HepG2 (cell line): ENCODE data around the gene GRK6.

ENCODE experiments used
- ATF2 ChIP-seq: sonication (generic); formaldehyde crosslinking; IDR thresholded peaks from 2 replicates; pipeline ENCODE4 v1.4.0; 2020; ENCODE audit warnings: missing genetic modification reagents
- BCLAF1 ChIP-seq: fragments of 450-650 bp; IDR thresholded peaks from 2 replicates; pipeline ENCODE4 v1.6.1; 2017; ENCODE audit warnings: mild to moderate bottlenecking
- CBFB ChIP-seq: sonication (generic); formaldehyde crosslinking; IDR thresholded peaks from 2 replicates; pipeline ENCODE4 v1.4.0; 2020; ENCODE audit warnings: missing genetic modification reagents
- CEBPB ChIP-seq: IDR thresholded peaks from 2 replicates; pipeline ENCODE4 v1.6.1; 2011; ENCODE audit warnings: low read depth, low read length, improper control_type of control experiment, borderline replicate concordance
- CTCF ChIP-seq: sonication (generic); formaldehyde crosslinking; IDR thresholded peaks from 2 replicates; pipeline ENCODE4 v1.5.0; 2020; ENCODE audit warnings: mild to moderate bottlenecking, missing genetic modification reagents, moderate library complexity
- GLI4 ChIP-seq: sonication (generic); formaldehyde crosslinking; IDR thresholded peaks from 2 replicates; pipeline ENCODE4 v1.5.1; 2020; ENCODE audit warnings: missing genetic modification reagents, mild to moderate bottlenecking, moderate library complexity, borderline replicate concordance
- HNRNPH1 ChIP-seq: fragments of 200-400 bp; formaldehyde crosslinking; optimal IDR thresholded peaks from 2 replicates; pipeline ENCODE3; 2017; ENCODE audit warnings: mild to moderate bottlenecking, low read depth, low read length
- NR2F2 ChIP-seq: IDR thresholded peaks from 2 replicates; pipeline ENCODE4 v1.6.1; 2012; ENCODE audit warnings: low read depth, inconsistent platforms, borderline replicate concordance
- RNF2 ChIP-seq: fragments of 450-650 bp; conservative IDR thresholded peaks from 2 replicates; pipeline ENCODE4 v1.6.1; 2016; ENCODE audit warnings: low read depth
- ZBTB10 ChIP-seq: sonication (generic); formaldehyde crosslinking; IDR thresholded peaks from 2 replicates; pipeline ENCODE4 v1.4.0; 2020; ENCODE audit warnings: missing genetic modification reagents, borderline replicate concordance
- ZBTB8A ChIP-seq: sonication (generic); formaldehyde crosslinking; IDR thresholded peaks from 2 replicates; pipeline ENCODE4 v1.4.0; 2020; ENCODE audit warnings: mild to moderate bottlenecking, low read depth, missing genetic modification reagents, borderline replicate concordance
- ZNF275 ChIP-seq: sonication (generic); formaldehyde crosslinking; IDR thresholded peaks from 2 replicates; pipeline ENCODE4 v1.8.0; 2022; ENCODE audit warnings: missing genetic modification reagents, mild to moderate bottlenecking, inconsistent platforms, borderline replicate concordance
- ZNF646 ChIP-seq: sonication (generic); formaldehyde crosslinking; IDR thresholded peaks from 2 replicates; pipeline ENCODE4 v1.9.0; 2021; ENCODE audit warnings: mild to moderate bottlenecking, missing genetic modification reagents

GRCh38 chr5:177427919-177428573 lies 1.6 kb downstream of the GRK6 start:
- TF ChIP-seq ZNF646 (CRISPR knock-in tag): no peak
- no peak for TF ChIP-seq GLI4 (CRISPR knock-in tag)
- TF ChIP-seq CEBPB: no peak
- no peak for TF ChIP-seq RNF2
- TF ChIP-seq BCLAF1: no peak
- TF ChIP-seq CBFB: no peak
- no peak for TF ChIP-seq ZNF275 (CRISPR knock-in tag)
- no peak for TF ChIP-seq ZBTB10 (CRISPR knock-in tag)
- no peak for TF ChIP-seq ATF2 (CRISPR knock-in tag)
- no peak for TF ChIP-seq HNRNPH1
- no peak for TF ChIP-seq CTCF (CRISPR knock-in tag)
- TF ChIP-seq ZBTB8A (CRISPR knock-in tag): no peak
- TF ChIP-seq NR2F2: no peak
